Transverse colon (tissue), 3 donors: ENCODE measurements around the gene GM2A.

Experiments
- EP300 ChIP-seq: sonication (generic); formaldehyde crosslinking; IDR thresholded peaks from one replicate; pipeline ENCODE4 v1.6.1; 2017; ENCODE audit warnings: antibody characterized with exemption, low read depth
- POLR2A ChIP-seq: fragments of 450-650 bp; IDR thresholded peaks from one replicate; pipeline ENCODE4 v1.6.1; 2016; ENCODE audit warnings: antibody characterized with exemption, mild to moderate bottlenecking, moderate library complexity
- TF ChIP-seq, protein P1 (sequence below), 5 experiments: fragments of 200-600 bp in 3 of 5; fragments of 450-650 bp in 2 of 5; sonication (generic) in 3 of 5; IDR thresholded peaks; 1 replicate in 2 of 5; 2 replicates in 3 of 5; pipeline ENCODE4 v1.5.1; 2016 to 2017; ENCODE audit warnings: antibody characterized with exemption in 5 of 5, inconsistent platforms in 3 of 5, mild to moderate bottlenecking in 2 of 5, moderate library complexity in 1 of 5

DNA sequence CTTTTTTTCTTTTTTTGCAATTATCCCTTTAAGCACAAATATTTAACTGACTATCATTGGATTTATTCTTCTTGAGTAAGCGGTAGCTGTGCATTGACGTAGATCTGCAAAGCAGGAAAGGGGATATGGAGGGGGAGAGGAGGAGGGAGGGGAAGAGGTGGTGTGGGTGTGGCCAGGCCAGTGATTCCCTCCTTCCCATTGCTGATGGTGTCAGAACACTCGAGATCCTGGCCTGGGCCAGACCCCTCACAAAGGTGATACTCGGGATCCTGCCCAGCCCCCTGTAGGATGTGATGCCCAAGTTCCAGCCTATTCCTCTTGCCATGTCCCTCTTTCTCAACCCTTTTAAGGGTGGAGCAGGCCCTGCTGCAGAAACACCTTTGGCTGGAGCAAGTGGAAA is 40.6 kb downstream of the GM2A start:
- TF ChIP-seq, protein P1, sequence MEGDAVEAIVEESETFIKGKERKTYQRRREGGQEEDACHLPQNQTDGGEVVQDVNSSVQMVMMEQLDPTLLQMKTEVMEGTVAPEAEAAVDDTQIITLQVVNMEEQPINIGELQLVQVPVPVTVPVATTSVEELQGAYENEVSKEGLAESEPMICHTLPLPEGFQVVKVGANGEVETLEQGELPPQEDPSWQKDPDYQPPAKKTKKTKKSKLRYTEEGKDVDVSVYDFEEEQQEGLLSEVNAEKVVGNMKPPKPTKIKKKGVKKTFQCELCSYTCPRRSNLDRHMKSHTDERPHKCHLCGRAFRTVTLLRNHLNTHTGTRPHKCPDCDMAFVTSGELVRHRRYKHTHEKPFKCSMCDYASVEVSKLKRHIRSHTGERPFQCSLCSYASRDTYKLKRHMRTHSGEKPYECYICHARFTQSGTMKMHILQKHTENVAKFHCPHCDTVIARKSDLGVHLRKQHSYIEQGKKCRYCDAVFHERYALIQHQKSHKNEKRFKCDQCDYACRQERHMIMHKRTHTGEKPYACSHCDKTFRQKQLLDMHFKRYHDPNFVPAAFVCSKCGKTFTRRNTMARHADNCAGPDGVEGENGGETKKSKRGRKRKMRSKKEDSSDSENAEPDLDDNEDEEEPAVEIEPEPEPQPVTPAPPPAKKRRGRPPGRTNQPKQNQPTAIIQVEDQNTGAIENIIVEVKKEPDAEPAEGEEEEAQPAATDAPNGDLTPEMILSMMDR (IDR thresholded peaks at IDR 0.05): no peak
- no peak for TF ChIP-seq POLR2A
- TF ChIP-seq EP300: no peak
